Stimulated activated CD8-positive, alpha-beta memory T cell treated with anti-CD3 and anti-CD28 coated beads, Interleukin-2, amount 100 ng/mL, for 1 hour (primary cell): ENCODE data around the gene MAML3.

Source experiments
- DNase-seq, 2 donors: peaks; one replicate each; pipeline ENCODE4 v3.0.0-alpha.2; 2020; ENCODE audit warnings: low read depth in 2 of 2

MAML3 gene

DNA sequence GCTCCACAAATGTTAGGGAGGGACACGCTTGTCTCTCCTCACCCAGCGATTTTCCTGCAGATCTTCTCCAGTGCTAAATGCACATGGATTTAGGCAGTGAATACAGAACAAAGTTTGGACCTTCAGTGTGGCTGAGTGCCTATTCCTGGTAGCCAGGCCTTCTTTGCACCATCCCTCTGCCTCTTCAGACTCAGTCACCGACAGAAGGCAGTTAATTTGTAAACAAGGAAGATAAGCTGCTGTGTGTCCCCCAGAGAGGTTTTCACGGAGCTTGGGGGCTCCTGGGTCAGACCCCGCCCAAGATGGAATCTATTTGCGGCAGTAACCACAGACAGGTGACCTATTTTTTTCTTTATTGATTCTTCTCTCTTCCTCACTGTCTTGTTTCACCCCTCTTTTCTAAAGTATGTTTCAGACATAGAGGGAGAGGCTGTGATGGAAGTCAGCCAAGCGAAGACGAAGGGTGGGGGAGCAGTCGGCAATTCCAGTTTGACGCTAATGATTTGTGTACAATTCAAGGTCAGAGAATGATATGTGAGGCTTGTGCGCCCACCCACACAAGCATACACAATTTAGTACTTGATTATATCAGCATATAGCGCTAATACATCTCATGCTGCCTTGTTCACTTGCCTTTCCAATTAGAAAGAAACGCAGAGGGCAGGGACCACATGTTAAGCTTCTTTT is 287.6 kb downstream of the MAML3 start:
- no peak for DNase-seq

GRCh38 chr4:139865537-139865936 is 288.4 kb downstream of the MAML3 start:
- DNase-seq = no peak

GRCh38 chr4:139863531-139863930 is 290.5 kb downstream of the MAML3 start:
- no peak for DNase-seq

DNA sequence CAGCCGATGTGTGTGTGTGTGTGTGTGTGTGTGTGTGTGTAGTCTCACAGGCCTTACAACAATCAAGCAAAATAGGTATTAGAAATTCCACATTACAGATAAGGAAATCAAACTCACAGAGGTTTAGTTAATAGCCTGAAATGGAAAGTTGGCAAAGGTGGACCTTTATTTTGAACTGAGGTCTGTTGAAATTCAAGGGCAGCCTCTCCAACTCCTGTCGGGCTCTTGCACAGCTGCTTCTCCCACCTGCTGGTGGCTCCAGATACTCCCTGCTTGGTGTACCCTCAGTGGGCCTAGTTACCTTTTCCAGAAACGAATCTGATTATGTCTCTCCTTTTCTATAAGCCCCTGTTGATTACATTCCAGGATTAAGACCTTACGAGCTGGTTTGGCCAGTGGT is 292.5 kb downstream of the MAML3 start:
- no peak for DNase-seq

DNA sequence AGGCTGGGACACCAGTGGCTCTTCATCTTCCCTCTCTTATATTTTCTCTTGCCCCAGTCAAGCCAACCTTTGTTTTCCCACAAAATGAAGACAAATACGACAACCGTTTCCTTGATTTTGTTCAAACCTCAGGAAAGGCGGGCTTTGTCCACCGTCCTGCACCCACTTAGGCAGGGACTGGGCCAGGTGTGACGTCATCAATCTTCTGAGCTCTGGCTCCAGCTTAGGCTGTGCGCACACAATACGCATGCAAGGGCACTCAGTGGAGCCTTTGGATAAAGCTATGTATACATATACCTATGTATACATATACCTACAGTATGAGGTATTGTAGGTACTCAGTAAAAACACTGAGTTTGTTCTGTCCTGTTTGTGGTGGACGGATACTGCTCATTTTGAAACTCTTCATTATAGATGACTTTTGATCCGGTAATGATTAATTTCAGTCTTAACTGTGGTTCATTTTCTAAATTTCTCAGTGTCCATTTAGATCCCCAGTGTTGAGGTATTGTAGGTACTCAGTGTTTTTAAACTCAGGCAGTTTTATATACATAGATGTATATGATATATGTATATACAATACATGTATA is 293.5 kb downstream of the MAML3 start:
- DNase-seq = no peak

DNA sequence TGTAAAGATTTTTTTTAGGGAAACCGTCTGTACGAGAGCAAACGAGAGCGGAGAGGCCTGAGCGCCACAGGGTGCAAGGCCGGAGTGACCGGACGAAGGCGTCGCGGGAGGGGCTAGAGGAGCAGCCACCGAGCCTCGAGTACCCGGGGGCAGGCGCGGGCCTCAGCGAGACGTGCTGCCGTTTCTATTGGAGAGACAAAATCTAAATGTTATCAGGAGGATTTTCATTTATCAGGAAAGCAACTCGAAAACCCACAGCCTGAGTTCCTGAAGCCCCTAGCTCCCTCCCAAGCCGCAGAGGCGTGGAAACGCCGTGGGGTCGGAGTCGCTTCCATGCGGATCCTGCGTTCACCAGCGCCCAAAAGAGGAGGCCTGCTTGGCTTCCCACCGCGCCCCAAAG is 294.1 kb downstream of the MAML3 start:
- no peak for DNase-seq

DNA sequence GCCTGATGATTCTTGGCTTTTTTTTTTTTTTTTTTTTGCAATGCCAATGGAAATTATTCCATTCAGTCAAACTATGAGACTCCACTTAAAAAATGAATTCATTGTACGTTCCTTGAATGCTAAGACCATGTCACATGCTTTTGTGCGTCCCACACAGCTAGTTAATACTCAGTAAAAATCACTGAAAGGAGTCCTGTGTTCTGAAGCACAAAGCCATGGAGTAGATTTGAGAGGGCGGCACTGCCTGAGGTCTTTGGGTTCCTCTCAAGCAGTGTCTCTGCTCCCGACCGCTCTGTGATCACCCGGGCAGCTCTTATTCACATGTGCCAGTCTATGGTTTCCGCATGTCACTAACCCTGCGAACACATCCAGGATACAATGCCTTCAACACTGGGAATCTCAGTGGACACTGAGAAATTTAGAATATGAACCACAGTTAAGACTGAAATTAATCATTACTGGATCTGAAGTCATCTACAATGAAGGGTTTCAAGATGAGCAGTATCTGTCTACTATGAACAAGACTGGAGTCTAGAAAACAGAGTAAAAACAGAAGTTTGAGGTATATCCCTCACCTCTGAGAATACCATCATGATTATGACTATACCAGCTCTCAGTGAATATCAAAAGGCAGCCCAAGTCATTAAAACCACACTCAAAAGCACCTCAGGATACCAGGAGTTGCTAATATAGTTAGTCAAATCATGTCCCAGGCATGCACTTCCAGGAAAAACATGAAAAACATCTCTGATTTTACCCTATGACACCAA is 295.4 kb downstream of the MAML3 start:
- no peak for DNase-seq

DNA sequence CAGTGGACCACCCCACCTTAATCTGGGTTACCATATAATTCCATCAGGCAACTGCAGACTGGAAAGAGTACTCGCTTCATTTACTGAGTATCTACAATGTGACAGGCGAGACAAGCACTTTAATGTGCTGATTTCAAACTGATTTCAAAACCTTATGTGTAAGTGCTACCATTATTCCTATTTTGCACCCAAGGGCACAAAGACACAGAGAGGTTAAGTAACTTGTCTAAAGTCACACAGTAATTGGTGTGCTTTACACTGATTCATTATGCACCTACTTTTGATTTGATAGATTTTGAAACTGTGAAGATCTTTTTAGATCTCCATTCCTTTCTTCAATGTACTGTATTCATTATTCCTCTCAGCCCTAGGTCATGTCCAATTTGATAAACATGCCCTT is 296.0 kb downstream of the MAML3 start:
- DNase-seq = no peak

DNA sequence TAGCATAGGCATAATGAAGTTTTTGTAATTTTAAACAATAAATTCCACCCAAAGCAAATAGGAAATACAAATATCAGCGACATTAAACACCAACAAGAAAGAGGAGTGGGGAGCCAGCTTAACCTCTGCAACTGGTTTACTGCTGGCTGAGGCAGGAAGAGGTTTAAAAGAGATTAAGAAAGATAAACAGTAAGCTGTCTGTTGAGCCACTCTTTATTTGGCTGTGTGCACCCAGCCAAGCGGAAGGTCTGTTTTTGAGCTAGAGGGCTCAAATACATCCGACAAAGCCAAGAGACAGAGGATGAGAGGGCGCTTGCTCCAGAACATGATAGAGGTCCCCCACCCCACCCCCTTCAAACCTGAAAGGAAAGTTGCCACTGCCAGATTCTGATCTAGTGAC is 297.0 kb downstream of the MAML3 start:
- no peak for DNase-seq

- DNase-seq = no peak
Measured at GRCh38 chr4:139854668-139855403, 299.1 kb downstream of the MAML3 start.

DNA sequence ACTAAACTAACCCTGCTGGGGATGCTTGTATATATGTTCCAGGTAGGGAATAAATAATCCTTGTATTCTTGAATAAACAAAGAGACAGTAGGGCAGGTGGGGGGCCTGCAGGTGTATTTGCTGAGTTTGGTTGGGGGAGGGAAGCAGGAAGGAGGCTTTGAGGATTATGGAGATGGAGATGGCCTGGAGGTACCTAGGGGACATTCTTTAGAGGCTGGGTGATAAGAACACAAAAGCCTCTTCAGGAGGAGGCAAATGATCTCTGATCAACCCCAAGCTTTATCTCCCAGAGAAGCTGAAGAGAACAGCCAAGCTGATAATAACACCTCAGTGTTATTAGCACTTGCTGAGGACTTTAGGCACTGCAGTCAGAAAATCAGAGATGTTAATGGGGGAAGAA is 300.7 kb downstream of the MAML3 start:
- DNase-seq = no peak

DNA sequence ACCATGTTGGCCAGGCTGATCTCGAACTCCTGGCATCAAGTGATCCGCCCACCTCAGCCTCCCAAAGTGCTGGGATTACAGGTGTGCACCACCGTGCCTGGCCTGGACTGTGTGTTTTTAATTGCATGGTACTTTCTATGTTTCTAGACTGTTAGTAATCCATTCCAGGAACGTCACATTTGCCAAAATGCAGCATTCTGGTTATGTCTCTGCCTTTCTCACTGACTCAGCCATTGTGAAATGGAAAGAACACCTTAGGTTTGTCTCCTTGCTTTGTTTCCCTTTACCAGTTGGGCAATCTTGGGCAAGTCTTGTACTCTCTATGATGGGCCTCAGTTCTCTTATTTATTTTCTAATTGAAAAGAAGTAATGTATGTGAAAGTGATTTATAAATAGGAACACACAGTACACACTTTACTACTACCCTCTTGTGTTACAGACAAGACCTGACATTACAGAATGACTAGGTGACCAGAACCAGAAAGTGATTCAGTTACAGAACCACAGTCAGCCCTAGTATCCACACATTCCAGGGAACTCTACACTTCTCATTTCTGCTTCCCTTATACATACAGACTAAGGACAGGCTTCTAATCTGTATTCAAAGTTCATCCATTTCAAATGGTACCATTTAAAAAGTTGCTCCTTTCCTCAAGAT is 301.2 kb downstream of the MAML3 start:
- DNase-seq = no peak

DNA sequence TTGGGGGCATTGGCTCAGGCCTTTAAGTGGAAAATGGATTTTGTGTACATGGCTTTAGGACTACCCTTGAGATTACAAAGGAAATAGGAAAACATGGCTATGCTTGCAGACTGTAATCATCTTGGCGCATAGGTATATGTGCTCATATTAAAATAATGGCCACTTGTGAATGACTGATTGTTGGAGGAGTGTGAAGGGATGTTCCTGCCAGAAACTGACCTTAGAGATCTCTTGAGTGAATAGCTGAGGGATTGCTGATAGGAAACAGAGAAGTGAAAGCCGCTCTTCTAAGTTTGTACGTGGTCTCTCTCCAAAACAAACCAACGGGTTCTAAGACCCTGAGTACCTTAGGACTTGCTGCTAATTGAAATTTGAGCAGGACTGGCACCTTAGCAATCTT is 302.3 kb downstream of the MAML3 start:
- DNase-seq = no peak

DNA sequence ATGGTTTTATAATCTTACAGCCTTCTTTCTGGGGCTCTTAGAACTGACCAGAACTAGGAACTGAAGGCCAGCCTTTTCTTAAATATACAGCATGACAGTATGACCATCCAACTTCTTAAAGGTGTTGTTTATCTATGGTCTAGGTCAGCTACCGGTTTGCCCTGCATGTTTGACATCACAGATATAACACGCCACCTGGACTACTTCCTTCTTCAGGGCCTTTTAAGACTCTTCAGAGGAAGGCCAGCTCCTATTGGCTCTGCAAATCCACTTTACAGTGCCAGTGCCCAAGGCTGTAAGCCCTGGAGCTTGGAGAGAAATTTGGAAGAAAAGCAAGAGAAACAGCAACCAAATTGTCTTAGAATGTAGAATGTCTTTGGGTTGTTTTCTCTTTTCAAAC is 302.9 kb downstream of the MAML3 start:
- no peak for DNase-seq

GRCh38 chr4:139849219-139849618 is 304.8 kb downstream of the MAML3 start:
- no peak for DNase-seq

GRCh38 chr4:139848028-139848427 is 306.0 kb downstream of the MAML3 start:
- DNase-seq = no peak

- no peak for DNase-seq
Measured at GRCh38 chr4:139847602-139848001, 306.4 kb downstream of the MAML3 start.

DNA sequence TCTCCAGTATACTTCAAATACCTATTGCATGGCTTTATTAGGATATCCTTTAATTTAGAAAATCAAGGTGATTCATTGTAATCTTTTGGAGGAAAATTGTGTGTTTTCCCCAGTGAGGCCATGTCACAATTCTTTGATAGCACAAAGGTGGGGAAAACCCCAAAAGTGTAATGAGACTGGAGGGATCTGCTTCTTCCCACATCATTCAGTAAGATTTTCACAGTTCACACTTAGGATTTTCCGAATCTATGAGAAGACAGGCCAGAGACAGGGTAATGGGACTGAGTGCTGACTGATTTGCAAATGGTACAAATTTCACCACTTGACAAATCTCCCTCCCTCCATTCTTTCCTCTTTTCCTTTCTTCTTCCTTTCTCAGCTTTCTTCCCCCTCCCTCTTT is 307.2 kb downstream of the MAML3 start:
- no peak for DNase-seq

- DNase-seq = no peak
Measured at GRCh38 chr4:139845453-139846093, 308.4 kb downstream of the MAML3 start.

GRCh38 chr4:139844459-139845036 is 309.4 kb downstream of the MAML3 start:
- DNase-seq = no peak

GRCh38 chr4:139844057-139844456 is 309.9 kb downstream of the MAML3 start:
- DNase-seq = no peak
